ENCODE data around the gene UBE2Z. TPM values are rescaled to one million over a fixed set of nuclear protein-coding genes. Genes with fewer than 3 reads are reported as not detected.

UBE2Z gene
- total RNA-seq, 1 donor from 2014 or later = 100 TPM

GRCh38 chr17:48873696-48874443 is 34.3 kb upstream of the UBE2Z start:
- H3K4me3 Mint-ChIP-seq (ENCODE audit: low read depth) = peak overlapping the region; percentile 44

DNA sequence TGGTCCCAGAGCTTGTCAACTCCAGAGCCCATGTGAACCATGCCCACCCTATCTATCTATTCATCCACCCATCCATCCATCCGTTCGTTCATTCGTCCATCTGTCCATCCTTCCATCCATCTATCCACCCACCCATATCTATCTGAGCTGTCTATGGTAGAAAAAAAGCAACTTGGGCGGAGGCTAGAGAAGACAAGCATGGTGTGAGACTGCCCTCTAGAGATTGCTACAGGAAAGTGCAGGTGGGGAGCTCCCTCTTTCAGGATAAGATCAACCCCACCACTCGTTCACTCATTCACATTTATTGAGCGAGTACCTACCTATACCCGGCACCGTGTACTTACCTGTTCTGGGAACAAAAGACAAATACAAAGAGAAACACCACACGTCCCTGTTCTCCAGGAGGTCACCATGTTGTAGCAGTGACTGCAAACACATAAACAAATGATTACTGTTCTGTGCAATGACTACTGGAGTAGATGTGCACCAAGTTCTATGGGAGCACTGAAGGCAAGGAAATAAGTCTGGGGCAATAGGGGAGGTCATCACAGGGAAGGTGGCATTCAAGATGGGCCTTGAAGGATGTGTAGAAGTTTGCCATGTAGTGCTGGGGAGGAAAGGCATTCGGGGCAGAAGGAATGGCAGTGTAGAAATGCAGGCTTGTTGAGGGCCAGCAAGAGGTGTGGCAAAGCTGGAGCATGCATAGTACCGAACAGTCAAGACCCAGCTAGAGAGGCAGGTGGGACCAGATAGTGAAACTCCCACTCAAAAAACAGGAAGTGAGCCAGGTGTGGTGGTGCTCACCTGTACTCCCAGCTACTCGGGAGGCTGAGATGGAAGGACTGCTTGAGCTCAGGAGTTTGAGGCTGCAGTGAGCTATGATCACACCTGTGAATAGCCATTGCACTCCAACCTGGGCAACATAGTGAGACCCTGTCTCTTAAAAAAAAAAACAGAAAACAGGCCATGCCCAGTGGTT is 29.0 kb upstream of the UBE2Z start:
- no peaks in the 10 kb centered on the region for H3K36me3 Mint-ChIP-seq (ENCODE audit: insufficient read depth)
- DNase-seq (ENCODE audit: low spot score, unreplicated experiment) = peak; percentile 14
- H3K4me1 Mint-ChIP-seq (ENCODE audit: low read depth) = peaks cover 5% of the 10 kb centered on the region
- no peak overlapping the region for H3K27ac Mint-ChIP-seq
- peak; percentile 95 for TF ChIP-seq CTCF (IDR thresholded peaks at IDR 0.05; ENCODE audit: unreplicated experiment)
- H3K9me3 Mint-ChIP-seq (ENCODE audit: low read depth) = no peaks in the 10 kb centered on the region
- no peak overlapping the region for H3K4me3 Mint-ChIP-seq (ENCODE audit: low read depth)
- peaks cover 7% of the 10 kb centered on the region for H3K27me3 Mint-ChIP-seq

More at GRCh38 chr17:48873696-48874443, 34.3 kb upstream of the UBE2Z start:
- Mint-ChIP-seq H3K9me3 (ENCODE audit: low read depth) (no peaks in the 10 kb centered on the region), H3K36me3 (ENCODE audit: insufficient read depth) (no peaks in the 10 kb centered on the region), H3K4me1 (ENCODE audit: low read depth) (peaks cover 52% of the 10 kb centered on the region), H3K27me3 (no peaks in the 10 kb centered on the region), H3K27ac (peak overlapping the region; percentile 95)
- TF ChIP-seq CTCF (IDR thresholded peaks at IDR 0.05; ENCODE audit: unreplicated experiment) = no peak
- no peak for DNase-seq (ENCODE audit: low spot score, unreplicated experiment)

GRCh38 chr17:48882272-48882671 is 25.9 kb upstream of the UBE2Z start:
- H3K4me1 Mint-ChIP-seq (ENCODE audit: low read depth) = no peaks in the 10 kb centered on the region
- H3K36me3 Mint-ChIP-seq (ENCODE audit: insufficient read depth) = no peaks in the 10 kb centered on the region
- no peak overlapping the region for H3K4me3 Mint-ChIP-seq (ENCODE audit: low read depth)
- no peak for DNase-seq (ENCODE audit: low spot score, unreplicated experiment)
- H3K27ac Mint-ChIP-seq = no peak overlapping the region
- H3K9me3 Mint-ChIP-seq (ENCODE audit: low read depth) = no peaks in the 10 kb centered on the region
- H3K27me3 Mint-ChIP-seq = peaks cover 7% of the 10 kb centered on the region
- no peak for TF ChIP-seq CTCF (IDR thresholded peaks at IDR 0.05; ENCODE audit: unreplicated experiment)

- Mint-ChIP-seq H3K4me1 (ENCODE audit: low read depth) (no peaks in the 10 kb centered on the region), H3K27ac (no peak overlapping the region), H3K36me3 (ENCODE audit: insufficient read depth) (no peaks in the 10 kb centered on the region), H3K4me3 (ENCODE audit: low read depth) (no peak overlapping the region), H3K9me3 (ENCODE audit: low read depth) (no peaks in the 10 kb centered on the region), H3K27me3 (peaks cover 7% of the 10 kb centered on the region)
- TF ChIP-seq CTCF (IDR thresholded peaks at IDR 0.05; ENCODE audit: unreplicated experiment) = no peak
- no peak for DNase-seq (ENCODE audit: low spot score, unreplicated experiment)
Measured at GRCh38 chr17:48883171-48883570, 25.0 kb upstream of the UBE2Z start.

GRCh38 chr17:48890086-48890485 is 18.1 kb upstream of the UBE2Z start:
- no peaks in the 10 kb centered on the region for H3K9me3 Mint-ChIP-seq (ENCODE audit: low read depth)
- no peak overlapping the region for H3K27ac Mint-ChIP-seq
- H3K27me3 Mint-ChIP-seq = no peaks in the 10 kb centered on the region
- TF ChIP-seq CTCF (IDR thresholded peaks at IDR 0.05; ENCODE audit: unreplicated experiment) = no peak
- H3K4me3 Mint-ChIP-seq (ENCODE audit: low read depth) = no peak overlapping the region
- H3K4me1 Mint-ChIP-seq (ENCODE audit: low read depth) = peaks cover 4% of the 10 kb centered on the region
- H3K36me3 Mint-ChIP-seq (ENCODE audit: insufficient read depth) = no peaks in the 10 kb centered on the region
- no peak for DNase-seq (ENCODE audit: low spot score, unreplicated experiment)
